Suppressor macrophage treated with lipopolysaccharide for 4 hours (primary cell): ENCODE results near the gene SPAG5.

ENCODE experiments used
- DNase-seq: peaks from one replicate; pipeline ENCODE4 v3.0.0-alpha.2; 2020

Gene SPAG5

GRCh38 chr17:28572259-28573039 lies 26.4 kb downstream of the SPAG5 start:
- DNase-seq, result no peak

GRCh38 chr17:28571361-28572122 lies 27.3 kb downstream of the SPAG5 start, which contains the start of gene PIGS:
Gene PIGS, minus strand, starts transcription at chr17:28571524. Its CDS starts 28 bp downstream, at chr17:28571496.
- peak; percentile 97 for DNase-seq

- DNase-seq, result no peak
Observed at GRCh38 chr17:28570716-28571360, 28.0 kb downstream of the SPAG5 start.

GRCh38 chr17:28569446-28569845 lies 29.4 kb downstream of the SPAG5 start:
- DNase-seq, result no peak

DNA sequence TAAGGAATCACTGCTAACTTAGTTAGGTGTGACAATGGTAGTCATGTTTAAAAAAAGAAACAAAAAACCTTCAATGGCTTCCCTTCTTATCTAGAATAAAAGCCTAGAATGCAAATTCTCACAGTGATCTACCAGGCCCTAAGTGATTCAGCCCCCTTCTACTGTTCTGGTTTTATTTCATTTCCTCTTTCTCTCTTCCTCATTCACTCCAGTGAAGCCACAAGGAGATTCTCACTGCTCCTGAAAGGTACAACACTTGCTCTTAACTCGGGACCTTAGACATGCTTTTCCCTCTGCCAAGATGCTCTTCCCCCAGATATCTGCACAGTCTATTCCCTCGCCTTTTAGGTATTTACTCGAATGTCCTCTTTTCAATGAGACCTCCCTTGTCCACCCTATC lies 31.2 kb downstream of the SPAG5 start:
- peak; percentile 67 for DNase-seq

GRCh38 chr17:28563475-28563874 lies 35.4 kb downstream of the SPAG5 start:
- no peak for DNase-seq

DNA sequence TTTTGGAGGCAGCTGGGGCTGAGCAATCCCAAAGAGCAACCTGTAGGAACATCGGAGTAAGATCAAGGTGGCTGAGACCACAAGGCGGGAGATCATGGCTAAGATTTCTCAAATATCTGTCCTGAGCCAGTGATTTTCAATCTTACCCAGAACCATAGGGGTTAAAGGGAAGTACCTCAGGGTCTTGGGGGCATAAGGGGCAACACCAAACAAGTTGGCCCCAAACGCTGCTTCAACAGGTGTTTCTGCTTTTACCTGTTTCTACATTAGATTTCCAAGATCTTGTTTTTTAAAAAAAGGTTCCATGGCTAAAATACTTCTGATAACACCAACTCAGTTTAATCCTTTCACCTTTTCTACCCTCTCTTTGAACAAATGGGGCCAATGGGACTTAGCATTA lies 43.8 kb downstream of the SPAG5 start:
- DNase-seq, result no peak

DNA sequence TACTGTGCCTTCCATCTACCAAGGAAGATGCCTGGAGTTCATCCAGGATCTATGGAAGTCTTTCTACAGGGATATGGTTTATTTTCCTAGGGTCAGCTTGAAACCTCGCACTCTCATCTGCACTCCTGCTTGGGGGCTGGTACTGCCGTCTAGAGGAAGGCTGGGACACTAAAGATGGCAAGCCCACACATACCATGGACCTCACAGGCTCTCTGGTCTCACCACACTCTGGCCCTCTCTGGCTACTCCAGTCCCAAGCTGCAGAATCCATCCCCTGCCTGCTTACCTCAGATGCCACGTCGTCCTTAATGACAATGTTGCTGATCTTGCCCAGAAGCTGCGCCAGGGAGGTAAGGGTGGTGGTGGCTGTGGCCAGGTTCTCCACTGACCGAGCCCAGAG lies 44.3 kb downstream of the SPAG5 start:
- no peak for DNase-seq

DNA sequence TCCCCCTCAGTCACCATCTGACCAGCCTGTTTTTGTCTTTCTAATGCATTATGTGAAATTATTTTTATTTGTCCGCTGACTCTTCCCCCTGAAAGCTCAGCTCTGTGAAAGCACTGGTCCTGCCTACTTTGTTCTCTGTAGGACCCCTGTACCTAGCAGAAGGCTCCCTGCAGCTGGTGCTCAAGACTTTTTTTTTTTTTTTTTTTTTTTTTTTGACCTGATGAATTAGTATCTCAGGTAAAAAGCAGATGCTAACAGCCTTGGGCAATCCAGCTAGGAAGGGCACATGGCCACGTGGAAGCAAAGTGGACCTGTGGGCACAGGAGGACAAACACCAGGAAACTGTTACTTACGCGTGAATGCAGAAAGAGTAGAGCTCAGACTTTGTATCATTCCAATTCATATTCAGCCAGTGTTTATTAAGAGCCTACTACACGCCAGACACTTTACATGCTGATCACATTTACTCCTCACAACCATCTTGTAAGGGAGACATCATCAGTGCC lies 45.8 kb downstream of the SPAG5 start:
- no peak for DNase-seq

DNA sequence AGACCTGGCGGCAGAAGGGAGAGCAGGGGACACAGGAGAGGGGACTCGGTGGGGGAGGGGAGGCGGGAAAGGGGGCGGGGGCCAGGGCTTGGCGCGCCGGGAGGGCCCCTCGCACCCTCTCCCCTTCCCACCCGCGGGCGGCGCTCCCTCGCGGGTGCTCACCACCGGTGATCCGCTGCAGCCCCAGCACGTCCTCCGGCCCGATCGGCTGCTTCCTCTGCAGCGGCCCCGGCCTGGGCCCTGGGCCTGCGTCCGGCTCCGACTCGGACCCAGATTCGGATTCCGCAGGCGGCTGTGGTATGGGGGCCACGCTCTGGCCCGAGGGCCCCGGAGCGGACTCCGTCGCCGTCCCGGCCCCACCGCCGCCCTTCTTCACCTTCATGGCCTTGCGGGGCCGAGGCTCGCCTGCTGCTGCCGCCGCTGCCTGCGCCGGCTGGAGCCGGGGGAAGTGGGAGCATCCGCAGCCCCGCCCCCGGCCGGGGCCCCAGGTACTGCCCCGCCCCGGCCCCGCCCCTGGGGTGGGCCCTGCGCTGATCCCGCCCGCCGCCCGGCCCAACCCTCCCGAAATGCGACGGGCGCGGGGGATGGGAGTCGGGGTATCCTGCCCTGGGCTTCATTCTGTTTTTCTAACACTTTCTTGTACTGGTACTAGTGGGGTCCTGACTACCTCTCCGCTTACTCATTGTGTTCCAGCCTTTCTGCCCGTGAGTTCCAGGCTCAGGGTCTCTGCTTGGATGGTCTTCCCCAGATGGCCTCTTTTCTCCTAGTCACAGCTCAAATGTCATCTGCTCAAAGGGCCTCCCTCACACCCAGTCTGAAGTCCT lies 46.4 kb downstream of the SPAG5 start, which contains the start of gene UNC119:
TSS of gene UNC119 (minus strand) at position 449 of the 824 bp plus-strand sequence. CDS start at position 382, 67 bp downstream.
- peak; percentile 88 for DNase-seq

DNA sequence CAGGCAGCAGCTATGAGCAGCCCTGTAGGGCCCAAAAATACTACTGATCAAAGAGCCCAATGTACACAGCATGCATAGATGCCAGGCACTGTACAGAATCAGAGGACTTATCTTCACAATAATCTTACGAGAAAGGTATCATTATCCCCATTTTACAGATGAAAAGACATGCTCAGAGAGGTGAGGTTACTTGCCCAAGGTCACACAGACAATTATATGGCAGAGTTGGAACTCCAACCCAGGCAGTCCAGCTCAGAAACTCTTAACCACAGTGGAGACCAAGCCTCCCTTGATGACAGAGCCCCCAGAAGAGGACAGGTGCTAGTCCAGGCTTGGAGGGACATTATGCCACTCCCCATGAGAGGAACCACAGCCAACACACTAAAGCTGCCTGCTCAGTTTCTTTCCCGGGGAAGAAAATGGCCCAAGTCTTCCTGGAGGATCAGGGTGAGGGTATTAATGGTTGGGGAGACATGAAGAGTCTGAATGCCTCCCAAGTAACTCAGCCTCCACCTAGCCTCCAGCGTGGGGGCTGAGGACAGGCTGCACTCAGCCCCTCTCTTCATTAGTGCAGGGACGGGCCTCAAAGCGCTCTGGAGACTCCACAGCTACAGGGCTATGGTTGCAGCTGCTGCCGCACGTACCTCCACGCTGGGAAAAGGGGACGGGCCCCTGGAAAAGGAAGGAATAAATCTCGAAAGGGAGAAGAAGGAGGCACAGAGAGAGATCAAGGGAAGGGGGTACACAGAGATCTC lies 47.2 kb downstream of the SPAG5 start:
- DNase-seq, result no peak

DNA sequence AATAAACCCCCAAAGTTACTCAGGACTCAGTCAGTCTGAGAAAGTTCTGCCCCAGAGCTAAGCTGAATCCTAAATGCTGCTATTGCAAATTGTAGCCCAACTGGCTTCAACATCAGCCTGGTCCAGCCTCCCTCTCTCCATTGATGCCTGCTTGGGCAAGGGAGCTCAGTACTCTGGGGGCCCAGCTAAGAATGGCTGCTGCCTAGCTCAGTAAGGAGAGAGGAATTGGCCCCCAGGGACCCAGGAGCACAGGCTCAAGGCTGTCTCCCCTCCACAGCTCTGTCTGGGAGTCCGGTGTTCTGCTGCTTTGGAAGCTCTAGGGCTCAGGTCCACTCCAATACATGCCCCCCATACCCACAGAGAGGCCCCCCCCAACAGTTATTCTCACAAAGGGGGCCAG lies 48.0 kb downstream of the SPAG5 start:
- DNase-seq, result no peak

GRCh38 chr17:28549236-28550132 lies 49.3 kb downstream of the SPAG5 start:
- peak; percentile 81 for DNase-seq

DNA sequence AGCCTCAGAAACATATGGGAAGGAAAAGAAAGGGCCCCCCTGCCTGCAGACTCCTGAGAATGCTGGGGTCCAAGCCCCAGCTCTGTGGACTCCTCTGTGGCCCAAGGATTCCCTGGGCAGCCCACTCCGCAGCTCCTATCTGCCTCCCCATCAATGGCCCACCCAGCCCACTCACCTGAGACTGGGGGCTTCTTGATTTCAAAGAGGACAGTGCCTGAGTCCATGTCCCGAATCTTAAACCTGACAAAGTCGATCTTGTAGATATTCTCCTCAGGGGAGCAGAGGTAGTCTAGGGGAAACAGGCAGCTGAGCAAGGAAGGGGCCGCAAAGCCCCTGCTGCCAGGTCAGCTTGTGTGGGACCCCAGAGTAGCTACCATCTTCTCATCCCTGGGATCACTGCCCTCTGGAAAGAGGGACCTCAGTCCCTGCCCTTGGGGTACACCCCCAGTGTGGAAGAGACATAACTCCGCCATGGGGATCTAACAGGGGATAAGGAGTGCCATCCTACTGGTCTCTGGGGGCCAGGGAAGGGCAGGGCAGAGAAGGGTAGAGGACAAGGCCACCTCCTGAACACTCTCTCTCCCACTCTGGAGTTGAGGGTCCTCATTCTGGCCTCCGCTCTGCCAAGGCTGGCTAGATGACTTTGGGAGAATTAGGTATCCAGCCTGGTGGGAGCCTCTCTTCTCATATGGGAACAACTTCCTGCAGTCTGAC lies 50.3 kb downstream of the SPAG5 start:
- no peak for DNase-seq

GRCh38 chr17:28547623-28548416 lies 51.0 kb downstream of the SPAG5 start:
- peak; percentile 79 for DNase-seq

DNA sequence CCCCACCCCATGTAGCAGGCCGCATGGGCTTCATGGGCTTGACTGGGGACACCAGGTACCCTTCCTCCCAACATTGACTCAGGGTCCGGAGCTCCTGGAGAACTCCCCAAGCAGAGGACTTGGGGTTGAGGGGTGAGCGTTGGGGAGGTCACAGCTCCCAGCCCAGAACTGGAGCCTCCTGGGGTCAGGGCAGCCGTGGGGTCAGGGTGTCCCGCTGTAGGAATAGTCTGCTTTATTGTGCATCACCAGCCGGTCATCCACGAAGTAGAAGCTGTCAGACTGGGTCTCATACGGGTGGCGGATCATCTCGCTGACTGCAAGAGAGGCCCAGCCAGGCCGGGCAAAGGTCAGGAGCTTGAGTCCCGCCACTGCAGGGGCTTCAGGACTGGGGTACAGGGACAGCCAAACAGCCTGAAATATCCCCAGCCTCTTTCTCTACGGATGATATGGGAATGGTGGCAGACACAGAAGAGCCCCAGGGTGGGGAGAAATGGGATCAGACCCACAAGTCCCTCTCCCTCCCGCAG lies 51.7 kb downstream of the SPAG5 start:
- no peak for DNase-seq

DNA sequence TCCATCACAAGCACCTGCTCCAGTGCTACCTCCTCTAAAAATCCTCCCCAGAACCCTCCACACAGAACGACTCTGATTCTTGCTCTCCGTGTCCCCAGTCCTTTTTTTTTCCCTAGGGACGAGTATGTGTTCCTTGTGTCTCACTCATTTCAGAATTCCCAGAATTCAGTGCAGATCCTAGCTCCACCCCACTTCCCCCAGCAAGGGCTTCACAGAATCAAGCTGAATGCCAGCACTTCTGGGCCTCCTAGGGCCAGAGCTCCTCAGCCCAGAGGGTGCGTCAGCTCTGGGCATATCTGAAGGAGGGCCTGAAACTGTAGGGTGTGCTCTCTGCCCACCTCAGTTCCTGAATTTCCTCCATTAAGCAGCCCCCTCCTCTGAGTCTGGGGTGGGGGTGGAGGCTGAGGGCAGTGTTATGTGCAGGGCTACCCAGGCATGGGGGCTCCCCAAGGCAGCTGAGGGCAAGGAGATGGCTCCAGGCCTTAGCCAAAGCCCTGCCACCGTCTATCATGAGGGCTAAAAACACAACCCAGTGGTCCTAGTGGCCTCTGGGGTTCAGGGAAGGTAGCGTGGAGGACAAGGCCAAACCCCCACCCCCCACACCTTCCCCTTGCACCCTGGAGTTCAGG lies 52.9 kb downstream of the SPAG5 start:
- DNase-seq, result no peak

DNA sequence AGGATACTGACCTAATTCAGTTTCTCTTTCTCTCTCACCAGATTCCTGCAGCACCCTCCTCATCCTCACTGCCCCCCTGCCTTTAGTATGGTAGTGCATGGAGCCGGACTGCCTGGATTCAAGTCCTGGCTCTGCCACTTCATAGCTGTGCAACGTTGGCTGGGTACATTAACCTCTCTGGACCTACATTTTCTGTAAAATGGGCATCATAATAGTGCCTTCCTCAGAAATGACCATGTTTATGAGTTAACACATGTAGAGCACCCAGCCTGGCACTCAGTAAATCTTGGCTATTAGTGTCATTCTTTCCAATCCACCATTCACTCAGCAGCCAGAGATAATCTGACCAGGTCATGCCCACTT lies 53.7 kb downstream of the SPAG5 start:
- no peak for DNase-seq
